CD4-positive, alpha-beta T cell (primary cell): ENCODE results near the gene CXCL16. TPM values are rescaled to one million over a fixed set of nuclear protein-coding genes. Genes with fewer than 3 reads are reported as not detected.

Source experiments
- ATAC-seq: fragments of 200-7000 bp; cut with Tn5 transposase; one replicate; pipeline ENCODE4 v1.10.0; 2022; ENCODE audit warnings: mild to moderate bottlenecking; ENCODE audit not compliant: poor library complexity
- CTCF ChIA-PET: fragments of 350-600 bp; sonication (Branson Sonifier 250); formaldehyde crosslinking; loops from one replicate; lab custom pipeline; 2021; ENCODE audit warnings: antibody characterized with exemption, inconsistent platforms; lab: Charles Lee
- POLR2A ChIA-PET: fragments of 350-600 bp; sonication (Branson Sonifier 250); formaldehyde crosslinking; loops from one replicate; lab custom pipeline; 2021; ENCODE audit warnings: antibody characterized with exemption, inconsistent platforms; lab: Charles Lee
- DNase-seq, 14 experiments: peaks; one replicate each; pipeline ENCODE4 v3.0.0-alpha.2; 2013 to 2020; ENCODE audit warnings: mixed read lengths in 2 of 14
- H3K27ac ChIP-seq, 2 donors: one replicate each; pipeline versions ENCODE4 v1.5.1 to v1.7.0; 2013; ENCODE audit warnings: low read length in 2 of 2, low read depth in 1 of 2, mild to moderate bottlenecking in 1 of 2
- H3K27me3 ChIP-seq, 2 experiments: 1 replicate in 1 of 2; 2 replicates in 1 of 2; pipeline versions ENCODE4 v1.6.1 to v1.7.0; 2013; ENCODE audit warnings: low read length in 2 of 2, control low read depth in 1 of 2, mild to moderate bottlenecking in 1 of 2, moderate library complexity in 1 of 2; ENCODE audit not compliant: insufficient read depth in 2 of 2, control insufficient read depth in 1 of 2
- H3K36me3 ChIP-seq: one replicate; pipeline ENCODE4 v1.6.1; 2013; ENCODE audit warnings: low read length, control low read depth; ENCODE audit not compliant: insufficient read depth
- H3K4me1 ChIP-seq: one replicate; pipeline ENCODE4 v1.6.1; 2013; ENCODE audit warnings: low read length, control low read depth; ENCODE audit not compliant: insufficient read depth
- H3K4me3 ChIP-seq: one replicate; pipeline ENCODE4 v1.5.1; 2013; ENCODE audit warnings: mild to moderate bottlenecking, low read length, moderate library complexity
- H3K9me3 ChIP-seq, 2 experiments: 1 replicate in 1 of 2; 2 replicates in 1 of 2; pipeline versions ENCODE4 v1.6.1 to v1.7.0; 2013; ENCODE audit warnings: low read length in 2 of 2, mild to moderate bottlenecking in 2 of 2, control low read depth in 1 of 2, moderate library complexity in 1 of 2; ENCODE audit not compliant: control insufficient read depth in 1 of 2, insufficient read depth in 1 of 2
- H3K27ac Mint-ChIP-seq: one replicate; pipeline ENCODE4 v1.8.0; 2020; ENCODE audit warnings: mixed read lengths
- H3K27me3 Mint-ChIP-seq: one replicate; pipeline ENCODE4 v1.8.0; 2021; ENCODE audit warnings: mixed read lengths
- H3K36me3 Mint-ChIP-seq: one replicate; pipeline ENCODE4 v1.8.0; 2021; ENCODE audit warnings: low read depth, mixed read lengths
- H3K4me1 Mint-ChIP-seq: one replicate; pipeline ENCODE4 v1.8.0; 2021; ENCODE audit warnings: low read depth, mixed read lengths
- H3K4me3 Mint-ChIP-seq: one replicate; pipeline ENCODE4 v1.8.0; 2020; ENCODE audit warnings: mild to moderate bottlenecking, mixed read lengths
- H3K9me3 Mint-ChIP-seq: one replicate; pipeline ENCODE4 v1.8.0; 2020; ENCODE audit warnings: mixed read lengths
- CTCF ChIP-seq: fragments of 200-600 bp; IDR thresholded peaks from one replicate; pipeline ENCODE4 v1.8.0; 2022; ENCODE audit warnings: antibody characterized with exemption, mild to moderate bottlenecking
- intact Hi-C, 2 experiments: fragments of 100-400 bp; cut with DNase I in 1 of 2; cut with micrococcal nuclease in 1 of 2; formaldehyde crosslinking; loops; one replicate each; pipeline versions ENCODE4 v1.15.1 to v1.9.0; 2023 to 2025; cut with DNase I, micrococcal nuclease
- total RNA-seq, 174 experiments: library from RNA in 2 of 174; stranded (reverse) in 2 of 174; gene quantifications; one replicate each; pipeline ENCODE4 v1.2.3 and lab custom pipeline; 2021 to 2026

CXCL16 gene
- total RNA-seq, 2 experiments from 2014 or later: 24.8 to 25.8 TPM

GRCh38 chr17:4734857-4735475 lies 4.8 kb downstream of the CXCL16 start:
- Histone ChIP-seq H3K27ac (no peak overlapping the region), H3K4me1 (peaks cover 45% of the 10 kb centered on the region), H3K27me3 (peaks cover 0 to 11% of the 10 kb centered on the region in 2 experiments), H3K9me3 (no peaks in the 10 kb centered on the region), H3K4me3 (no peak overlapping the region), H3K36me3 (no peaks in the 10 kb centered on the region)
- ATAC-seq (no peak), DNase-seq (no peak)
- ChIA-PET POLR2A (no interaction called here), CTCF (interaction anchor here (1.6 kb wide), 1 partner anchor 55 kb away, joined by 8 read pairs; no protein-coding TSS in a partner anchor)
- H3K27me3 Mint-ChIP-seq: peaks cover 9% of the 10 kb centered on the region
- H3K4me3 Mint-ChIP-seq: no peak overlapping the region
- peaks cover 11% of the 10 kb centered on the region for H3K36me3 Mint-ChIP-seq
- intact Hi-C loops: loop anchor here in 1 of 2 experiments (5.0 kb wide), 2 partner anchors 33 to 52 kb away; partner anchors contain the start of genes GLTPD2, PELP1 and VMO1
- no peaks in the 10 kb centered on the region for H3K9me3 Mint-ChIP-seq
- no peak overlapping the region for H3K27ac Mint-ChIP-seq
- TF ChIP-seq CTCF: no peak
- peaks cover 33% of the 10 kb centered on the region for H3K4me1 Mint-ChIP-seq

- no peak for ATAC-seq
- H3K9me3 Mint-ChIP-seq: no peaks in the 10 kb centered on the region
- no peaks in the 10 kb centered on the region for H3K27me3 Mint-ChIP-seq
- no peak for TF ChIP-seq CTCF
- H3K4me3 Mint-ChIP-seq: peak overlapping the region; percentile 1
- Histone ChIP-seq H3K4me3 (no peak overlapping the region), H3K27me3 (no peaks in the 10 kb centered on the region), H3K9me3 (no peaks in the 10 kb centered on the region), H3K27ac (no peak overlapping the region), H3K4me1 (peaks cover 29% of the 10 kb centered on the region), H3K36me3 (no peaks in the 10 kb centered on the region)
- H3K27ac Mint-ChIP-seq: peak overlapping the region; percentile 5
- intact Hi-C loops: loop anchor here in 1 of 2 experiments (2.0 to 5.0 kb wide), 2 partner anchors 54 to 156 kb away; partner anchors contain the start of genes GLTPD2 and VMO1
- ChIA-PET CTCF (interaction anchor here (1.5 to 2.9 kb wide), 2 partner anchors 23 to 57 kb away, joined by 3 to 15 read pairs; partner anchors contain the start of gene ARRB2), POLR2A (interaction anchor here (1.1 kb wide), 1 partner anchor 22 kb away, joined by 5 read pairs; the partner anchor contains the start of gene ARRB2)
- DNase-seq: peak in 3 of 14 experiments; percentile 42 to 68 (median 55)
- peaks cover 24% of the 10 kb centered on the region for H3K4me1 Mint-ChIP-seq
- peaks cover 7% of the 10 kb centered on the region for H3K36me3 Mint-ChIP-seq
These were observed 6.6 kb downstream of the CXCL16 start for GRCh38 chr17:4733073-4733531.

GRCh38 chr17:4728124-4728523 lies 11.6 kb downstream of the CXCL16 start:
- ATAC-seq (no peak), DNase-seq (peak in 2 of 14 experiments; percentile 32 to 51)
- Mint-ChIP-seq H3K4me3 (no peak overlapping the region), H3K9me3 (no peaks in the 10 kb centered on the region), H3K4me1 (peaks cover 16% of the 10 kb centered on the region), H3K27me3 (no peaks in the 10 kb centered on the region), H3K36me3 (peaks cover 4% of the 10 kb centered on the region), H3K27ac (no peak overlapping the region)
- TF ChIP-seq CTCF: no peak
- H3K27me3 ChIP-seq: no peaks in the 10 kb centered on the region
- no peaks in the 10 kb centered on the region for H3K36me3 ChIP-seq
- peaks cover 24% of the 10 kb centered on the region for H3K4me1 ChIP-seq
- H3K4me3 ChIP-seq: no peak overlapping the region
- CTCF ChIA-PET: interaction anchor here (1.9 kb wide), 1 partner anchor 62 kb away, joined by 5 read pairs; no protein-coding TSS in a partner anchor
- POLR2A ChIA-PET: interaction anchor here (1.5 kb wide), 1 partner anchor 17 kb away, joined by 4 read pairs; no protein-coding TSS in a partner anchor
- H3K27ac ChIP-seq: no peak overlapping the region
- H3K9me3 ChIP-seq: no peaks in the 10 kb centered on the region
- intact Hi-C loops: no loop called here
